Suprapubic skin (tissue), 4 donors: Measurements from ENCODE around the gene CAMK1.

ENCODE experiments used
- CTCF ChIP-seq, 2 donors: fragments of 200-600 bp in 1 of 2; fragments of 450-650 bp in 1 of 2; sonication (generic) in 1 of 2; IDR thresholded peaks; one replicate each; pipeline ENCODE4 v1.5.1; 2016 to 2019; ENCODE audit warnings: antibody characterized with exemption in 2 of 2, mild to moderate bottlenecking in 1 of 2, moderate library complexity in 1 of 2
- EP300 ChIP-seq: sonication (generic); formaldehyde crosslinking; IDR thresholded peaks from one replicate; pipeline ENCODE4 v1.6.1; 2017; ENCODE audit warnings: antibody characterized with exemption
- POLR2A ChIP-seq, 2 donors: fragments of 450-650 bp; IDR thresholded peaks; one replicate each; pipeline ENCODE4 v1.6.1; 2017; ENCODE audit warnings: antibody characterized with exemption in 2 of 2, mild to moderate bottlenecking in 2 of 2, moderate library complexity in 2 of 2
- POLR2AphosphoS5 ChIP-seq, 3 donors: sonication (generic); formaldehyde crosslinking; IDR thresholded peaks; one replicate each; pipeline ENCODE4 v1.6.1; 2017; ENCODE audit warnings: antibody characterized with exemption in 3 of 3

- TF ChIP-seq CTCF (IDR thresholded peaks at IDR 0.05): no peak
- no peak for TF ChIP-seq POLR2A (IDR thresholded peaks at IDR 0.05)
- no peak for TF ChIP-seq EP300
- no peak for TF ChIP-seq POLR2AphosphoS5 (IDR thresholded peaks at IDR 0.05)
These were observed 32.9 kb downstream of the CAMK1 start for GRCh38 chr3:9736831-9737230.
